ENCODE measurements around the gene C5AR1.
A peak's percentile ranks its signal among the peaks of the same experiment; 100 is the strongest.
"Not testable (repeated sequence)": the region's sequence is repeated elsewhere in the genome, so short reads cannot be mapped to it uniquely, and the experiment has no call there.

C5AR1 gene

GRCh38 chr19:47331931-47332547 lies 22.4 kb downstream of the C5AR1 start, which contains the start of gene C5AR2:
Gene C5AR2 (plus strand): TSS chr19:47332175. CDS start chr19:47340800, 8,625 bp downstream.
- DNase-seq, result no peak

DNA sequence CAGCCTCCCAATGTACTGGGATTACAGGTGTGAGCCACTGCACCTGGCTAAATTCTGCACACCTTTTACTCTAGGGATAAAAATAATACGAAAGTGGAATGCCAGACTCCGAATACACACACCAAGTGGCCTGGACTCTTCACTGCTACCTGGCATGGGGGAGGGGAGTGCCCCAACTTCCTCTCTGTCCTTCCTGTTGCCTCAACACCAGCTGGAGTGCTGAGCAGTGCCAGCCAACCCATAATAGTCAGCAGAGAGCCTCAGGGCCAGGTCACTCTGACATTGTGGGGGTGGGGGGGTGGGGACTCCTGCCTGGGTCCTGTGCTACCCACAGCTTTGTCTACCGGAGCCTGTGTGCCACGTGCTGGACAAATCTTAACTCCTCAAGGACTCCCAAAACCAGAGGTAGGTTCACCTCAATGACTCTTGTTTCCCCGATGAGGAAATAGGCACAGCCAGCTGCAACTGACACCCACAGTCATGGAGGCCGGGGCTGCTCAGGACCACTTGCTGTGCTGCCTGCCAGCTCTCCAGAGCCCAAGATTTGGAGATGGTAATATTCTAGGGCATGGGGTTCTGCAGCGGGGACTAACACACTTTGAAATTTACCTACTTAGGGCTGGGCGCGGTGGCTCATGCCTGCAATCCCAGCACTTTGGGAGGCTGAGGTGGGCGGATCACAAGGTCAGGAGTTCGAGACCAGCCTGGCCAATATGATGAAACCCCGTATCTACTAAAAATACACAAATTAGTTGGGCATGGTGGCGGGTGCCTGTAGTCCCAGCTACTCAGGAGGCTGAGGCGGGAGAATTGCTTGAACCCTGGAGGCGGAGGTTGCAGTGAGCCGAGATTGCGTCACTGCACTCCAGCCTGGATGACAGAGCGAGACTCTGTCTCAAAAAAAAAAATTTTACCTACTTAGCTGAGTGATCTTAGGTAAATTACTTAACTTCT lies 27.4 kb downstream of the C5AR1 start:
- DNase-seq, result not testable (repeated sequence)

DNA sequence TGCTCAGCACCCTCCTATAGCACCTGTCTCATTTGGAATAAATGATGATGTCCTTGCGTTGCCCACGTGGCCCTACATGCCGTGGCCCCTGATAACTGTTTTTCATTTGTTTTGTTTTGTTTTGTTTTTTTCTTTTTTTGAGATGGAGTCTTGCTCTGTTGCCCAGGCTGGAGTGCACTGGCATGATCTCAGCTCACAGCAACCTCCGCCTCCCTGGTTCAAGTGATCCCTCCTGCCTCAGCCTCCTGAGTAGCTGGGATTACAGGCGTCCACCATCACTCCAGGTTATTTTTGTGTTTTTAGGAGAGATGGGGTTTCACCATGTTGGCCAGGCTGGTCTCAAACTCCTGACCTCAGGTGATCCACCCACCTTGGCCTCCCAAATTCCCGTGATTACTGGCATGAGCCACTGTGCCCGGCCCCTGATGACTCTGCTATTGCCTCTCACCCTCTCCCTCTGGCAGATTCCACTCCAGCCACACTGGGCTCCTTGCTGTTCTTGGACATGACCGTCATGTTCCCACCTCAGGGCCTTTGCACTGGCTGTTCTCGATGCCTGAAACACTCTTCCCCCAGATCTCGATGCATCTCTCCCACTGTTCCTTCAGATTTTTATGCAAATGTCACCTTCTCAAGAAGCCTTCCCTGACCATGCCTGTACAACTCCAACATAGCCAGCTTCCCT lies 29.7 kb downstream of the C5AR1 start:
- no peak for DNase-seq

DNA sequence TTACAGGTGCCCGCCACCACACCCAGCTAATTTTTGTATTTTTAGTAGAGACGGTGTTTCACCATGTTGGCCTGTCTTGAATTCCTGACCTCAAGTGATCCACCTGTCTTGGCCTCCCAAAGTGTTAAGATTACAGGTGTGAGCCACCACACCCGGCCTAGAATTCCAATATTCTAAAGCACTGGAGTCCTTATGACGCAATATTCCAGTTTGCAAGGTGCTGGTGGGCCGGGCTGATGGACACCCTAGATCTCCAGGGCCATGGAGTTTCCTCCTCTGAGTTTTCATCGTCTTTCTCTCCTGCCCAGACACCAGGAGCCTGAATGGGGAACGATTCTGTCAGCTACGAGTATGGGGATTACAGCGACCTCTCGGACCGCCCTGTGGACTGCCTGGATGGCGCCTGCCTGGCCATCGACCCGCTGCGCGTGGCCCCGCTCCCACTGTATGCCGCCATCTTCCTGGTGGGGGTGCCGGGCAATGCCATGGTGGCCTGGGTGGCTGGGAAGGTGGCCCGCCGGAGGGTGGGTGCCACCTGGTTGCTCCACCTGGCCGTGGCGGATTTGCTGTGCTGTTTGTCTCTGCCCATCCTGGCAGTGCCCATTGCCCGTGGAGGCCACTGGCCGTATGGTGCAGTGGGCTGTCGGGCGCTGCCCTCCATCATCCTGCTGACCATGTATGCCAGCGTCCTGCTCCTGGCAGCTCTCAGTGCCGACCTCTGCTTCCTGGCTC lies 31.0 kb downstream of the C5AR1 start:
- DNase-seq, result no peak

GRCh38 chr19:47341734-47342133 lies 32.1 kb downstream of the C5AR1 start:
- no peak for DNase-seq

DNA sequence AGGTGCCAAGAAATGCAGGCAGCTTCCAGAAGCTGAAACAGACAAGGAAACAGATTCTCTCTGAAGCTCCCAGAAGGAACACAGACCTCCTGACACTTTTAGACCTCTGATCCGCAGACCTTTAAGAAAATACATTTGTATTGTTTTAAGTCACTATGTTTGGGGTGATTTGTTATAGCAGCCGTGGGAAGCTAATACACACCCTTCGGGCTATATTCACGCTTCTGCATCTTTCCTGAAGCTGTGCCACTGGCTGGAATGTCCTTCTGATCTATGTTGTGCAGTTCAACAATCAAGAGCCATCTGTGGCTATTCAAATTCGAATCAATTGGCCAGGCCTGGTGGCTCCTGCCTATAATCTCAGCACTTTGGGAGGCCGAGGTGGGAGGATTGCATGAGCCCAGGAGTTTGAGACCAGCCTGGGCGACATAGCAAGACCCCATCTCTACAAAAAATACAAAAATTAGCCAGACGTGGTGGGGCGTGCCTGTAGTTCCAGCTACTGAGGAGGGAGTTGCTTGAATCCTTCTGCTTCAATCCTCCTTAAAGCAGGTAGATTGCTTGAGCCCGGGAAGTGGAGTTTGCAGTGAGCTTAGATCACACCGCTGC lies 33.6 kb downstream of the C5AR1 start:
- DNase-seq, result no peak

- DNase-seq, result no peak
Measured at GRCh38 chr19:47344425-47344824, 34.8 kb downstream of the C5AR1 start.

DNA sequence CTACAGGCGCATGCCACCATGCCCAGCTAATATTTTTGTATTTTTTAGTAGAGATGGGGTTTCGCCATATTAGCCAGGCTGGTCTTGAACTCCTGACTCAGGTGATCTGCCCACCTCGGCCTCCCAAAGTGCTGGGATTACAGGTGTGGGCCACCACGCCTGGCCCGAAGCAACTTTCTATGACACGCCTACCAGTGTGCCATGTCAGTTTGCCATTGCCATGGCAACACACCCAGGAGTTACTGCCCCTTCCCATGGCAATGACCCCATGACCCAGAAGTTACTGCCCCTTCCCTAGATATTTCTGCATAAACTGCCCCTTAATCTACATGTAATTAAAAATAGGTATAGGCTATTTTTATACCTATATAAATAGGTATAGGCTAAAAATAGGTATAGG lies 36.4 kb downstream of the C5AR1 start:
- not testable (repeated sequence) for DNase-seq

DNA sequence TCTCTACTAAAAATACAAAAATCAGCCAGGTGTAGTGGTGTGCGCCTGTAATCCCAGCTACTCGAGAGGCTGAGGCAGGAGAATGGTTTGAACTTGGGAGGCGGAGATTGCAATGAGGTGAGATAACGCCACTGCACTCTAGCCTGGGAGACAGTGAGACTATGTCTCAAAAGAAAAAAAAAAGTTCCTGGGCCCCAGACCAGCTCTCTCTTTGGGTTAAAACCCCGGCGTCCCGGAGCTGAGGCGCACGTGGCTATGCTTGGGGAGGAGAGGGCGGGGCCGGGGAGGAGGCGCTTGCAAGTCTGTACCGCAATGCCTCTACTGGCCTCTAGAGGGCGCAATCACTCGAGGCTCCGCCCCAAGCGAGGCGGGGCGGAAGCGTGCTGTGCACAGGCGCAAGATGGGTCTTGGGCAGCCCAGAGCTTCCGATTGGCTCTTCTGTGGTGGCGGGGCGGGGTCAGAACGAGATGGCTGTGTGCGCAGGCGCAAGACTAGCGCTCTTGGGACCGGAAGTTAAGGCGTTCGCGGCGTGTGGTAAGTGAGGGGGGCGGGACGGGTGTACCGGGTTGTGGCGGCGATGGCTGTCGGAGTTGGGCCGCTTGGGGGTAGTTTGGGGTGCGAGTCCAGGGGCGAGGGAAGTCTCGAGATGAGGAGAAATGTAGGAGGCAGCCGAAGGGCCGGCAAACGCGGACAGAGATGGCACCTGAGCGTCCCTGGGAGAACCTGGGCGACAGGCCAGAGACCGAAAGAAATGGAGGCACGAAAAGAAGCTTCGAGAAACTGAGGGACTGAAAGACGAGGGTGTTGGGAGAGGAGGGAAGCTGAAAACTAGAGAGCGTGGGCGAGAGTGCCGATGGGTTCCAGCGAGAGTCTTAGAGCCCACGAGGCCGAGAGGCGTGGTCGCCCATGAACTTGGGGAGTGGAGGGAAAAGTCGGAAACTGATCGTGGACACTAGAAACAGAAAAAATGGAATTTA lies 39.4 kb downstream of the C5AR1 start, which contains the start of gene DHX34:
TSS of gene DHX34 (plus strand) at position 497 of the 977 bp plus-strand sequence. CDS start 3,716 bp downstream, outside the sequence.
- peak; percentile 92 for DNase-seq

- DNase-seq, result no peak
Measured at GRCh38 chr19:47350630-47351029, 41.0 kb downstream of the C5AR1 start.

GRCh38 chr19:47351548-47351947 lies 41.9 kb downstream of the C5AR1 start:
- no peak for DNase-seq

- DNase-seq, result no peak
Measured at GRCh38 chr19:47352095-47352494, 42.4 kb downstream of the C5AR1 start.

GRCh38 chr19:47353307-47353712 lies 43.6 kb downstream of the C5AR1 start:
- DNase-seq, result no peak

DNA sequence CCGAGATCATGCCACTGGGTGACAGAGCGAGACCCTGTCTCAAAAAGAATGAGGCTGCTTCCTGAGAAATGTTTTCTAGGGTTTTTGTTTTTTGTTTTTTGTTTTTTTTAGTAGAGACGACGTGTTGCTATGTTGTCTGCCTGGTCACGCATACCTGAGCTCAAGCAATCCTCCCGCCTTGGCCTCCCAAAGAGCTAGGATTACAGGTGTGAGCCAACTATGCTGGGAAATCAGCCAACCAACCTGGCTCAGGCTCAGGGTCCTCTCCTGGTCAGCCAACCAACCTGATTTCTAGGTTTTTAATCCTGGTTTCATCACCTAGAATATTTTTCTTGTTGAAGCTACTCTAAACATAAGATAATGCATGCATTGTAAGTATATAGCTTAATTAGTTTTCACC lies 47.2 kb downstream of the C5AR1 start:
- no peak for DNase-seq

DNA sequence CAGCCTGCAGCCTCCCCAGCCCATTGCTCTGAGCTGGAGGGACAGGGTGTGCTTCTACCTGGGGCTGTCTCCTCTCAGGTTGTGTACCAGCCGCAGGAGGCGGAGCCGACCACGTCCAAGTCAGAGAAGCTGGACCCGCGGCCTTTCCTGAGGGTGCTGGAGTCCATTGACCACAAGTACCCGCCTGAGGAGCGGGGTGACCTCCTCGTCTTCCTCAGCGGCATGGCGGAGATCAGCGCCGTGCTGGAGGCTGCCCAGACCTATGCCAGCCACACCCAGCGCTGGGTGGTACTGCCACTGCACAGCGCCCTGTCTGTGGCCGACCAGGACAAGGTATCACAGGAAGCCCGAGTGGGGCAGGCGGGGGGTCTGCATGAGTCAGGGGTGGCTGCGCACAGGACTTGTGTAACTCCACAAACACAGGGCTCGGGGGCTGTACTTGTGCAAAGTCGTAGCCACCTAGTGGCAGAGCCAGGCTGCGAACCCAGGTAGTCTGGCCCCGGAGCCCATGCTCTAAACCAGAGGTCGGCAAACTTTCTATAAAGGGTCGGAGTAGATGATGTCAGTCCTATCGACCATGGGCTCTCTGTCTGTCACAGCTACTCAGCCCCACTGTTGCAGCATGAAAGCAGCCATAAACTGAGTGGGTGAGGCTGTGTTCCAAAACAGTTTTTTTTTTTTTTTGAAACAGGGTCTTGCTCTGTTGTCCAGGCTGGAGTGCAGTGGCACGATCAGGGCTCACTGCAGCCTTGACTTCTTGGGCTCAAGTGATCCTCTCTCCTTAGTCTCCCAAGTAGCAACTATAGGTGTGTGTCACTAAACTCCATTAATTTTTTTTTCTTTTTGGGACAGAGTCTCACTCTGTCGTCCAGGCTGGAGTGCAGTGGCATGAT lies 48.4 kb downstream of the C5AR1 start:
- DNase-seq, result no peak

DNA sequence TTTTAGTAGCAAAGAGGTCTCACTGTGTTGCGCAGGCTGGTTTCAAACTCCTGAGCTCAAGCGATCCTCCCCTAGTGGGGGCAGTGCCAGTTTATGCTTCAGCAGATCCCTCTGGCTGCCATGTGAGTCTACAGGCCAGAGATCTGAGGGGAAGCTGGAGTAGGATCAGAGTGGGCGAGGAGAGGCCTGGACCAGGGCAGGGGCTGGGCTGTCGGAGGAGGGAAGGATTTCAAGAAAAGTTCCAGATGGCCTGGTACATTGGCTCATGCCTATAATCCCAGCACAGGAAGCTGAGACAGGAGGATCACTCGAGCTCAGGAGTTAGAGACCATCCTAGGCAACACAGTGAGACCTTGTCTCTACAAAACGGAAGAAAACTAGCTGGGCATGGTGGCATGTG lies 49.3 kb downstream of the C5AR1 start:
- no peak for DNase-seq

- no peak for DNase-seq
Measured at GRCh38 chr19:47362321-47362720, 52.7 kb downstream of the C5AR1 start.

DNA sequence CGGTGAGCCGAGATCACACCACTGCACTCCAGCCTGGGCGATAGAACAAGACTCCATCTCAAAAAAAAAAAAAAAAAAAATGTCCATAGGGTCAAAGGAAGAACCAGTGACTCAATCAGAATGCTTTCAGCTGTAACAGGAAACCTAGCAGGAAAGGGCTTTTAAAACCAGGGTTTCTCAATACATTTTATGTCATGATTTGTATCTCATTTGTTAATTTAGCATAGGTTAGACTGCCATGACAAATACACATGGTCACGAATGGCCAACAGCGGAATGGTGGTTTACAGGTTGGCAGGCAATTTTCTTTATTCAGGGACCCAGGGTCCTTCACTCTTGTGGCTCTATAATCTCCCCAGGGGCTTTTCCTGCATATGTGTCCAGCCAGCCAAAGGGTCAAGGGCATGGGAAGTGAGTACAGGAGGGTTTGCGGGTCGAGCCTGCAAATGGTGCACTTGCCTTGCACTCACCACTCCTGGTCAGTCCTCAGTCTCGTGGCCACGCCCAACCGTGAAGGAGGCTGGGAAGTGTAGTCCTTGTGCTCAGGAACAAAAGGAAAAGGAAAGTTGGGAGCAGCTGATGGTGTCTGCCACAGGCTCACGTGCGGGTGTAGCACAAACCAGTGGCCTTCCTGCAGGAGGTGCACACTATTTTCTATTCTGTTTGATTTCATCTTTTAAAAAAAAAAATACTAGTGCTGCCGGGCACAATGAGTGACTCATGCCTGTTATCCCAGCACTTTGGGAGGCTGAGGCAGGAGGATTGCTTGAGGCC lies 54.3 kb downstream of the C5AR1 start:
- DNase-seq, result no peak

GRCh38 chr19:47365455-47365854 lies 55.8 kb downstream of the C5AR1 start:
- DNase-seq, result not testable (repeated sequence)

Data from activated gamma-delta T cell (primary cell).